Measurements from ENCODE around the gene PACSIN2. TPM values are rescaled to one million over a fixed set of nuclear protein-coding genes. Genes with fewer than 3 reads are reported as not detected.
"Not testable (repeated sequence)": the region's sequence is repeated elsewhere in the genome, so short reads cannot be mapped to it uniquely, and the experiment has no call there.

PACSIN2 gene
- total and polyA plus RNA-seq, 5 experiments from 2014 or later = 21.9 to 44.9 (median 27.8) TPM

DNA sequence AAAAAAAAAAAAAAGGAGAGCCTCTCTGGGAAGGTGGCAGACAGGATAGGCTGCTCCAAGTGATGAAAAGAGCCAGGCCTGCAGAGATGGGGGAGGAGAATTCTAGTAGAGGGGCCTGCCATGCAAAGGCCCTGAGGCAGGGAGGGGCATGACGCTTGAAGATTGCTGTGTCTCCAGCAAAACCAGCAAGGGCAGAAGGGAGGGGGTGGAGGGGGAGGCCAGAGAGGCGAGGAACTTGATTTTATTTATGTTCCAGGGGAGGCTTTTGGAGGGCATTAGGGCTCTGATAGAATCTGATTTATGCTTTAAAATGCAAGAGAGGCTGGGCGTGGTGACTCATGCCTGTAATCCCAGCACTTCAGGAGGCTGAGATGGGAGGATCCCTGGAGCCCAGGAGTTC lies 16.7 kb upstream of the PACSIN2 start:
- Mint-ChIP-seq H3K4me3 (no peak overlapping the region), H3K27me3 (no peaks in the 10 kb centered on the region), H3K36me3 (peaks cover 0 to 2% (median 0%) of the 10 kb centered on the region in 3 donors), H3K9me3 (no peaks in the 10 kb centered on the region), H3K4me1 (peaks cover 2 to 7% (median 6%) of the 10 kb centered on the region in 4 donors), H3K27ac (no peak overlapping the region)
- ATAC-seq (no peak), DNase-seq (no peak)
- POLR2A ChIA-PET = no interaction called here

DNA sequence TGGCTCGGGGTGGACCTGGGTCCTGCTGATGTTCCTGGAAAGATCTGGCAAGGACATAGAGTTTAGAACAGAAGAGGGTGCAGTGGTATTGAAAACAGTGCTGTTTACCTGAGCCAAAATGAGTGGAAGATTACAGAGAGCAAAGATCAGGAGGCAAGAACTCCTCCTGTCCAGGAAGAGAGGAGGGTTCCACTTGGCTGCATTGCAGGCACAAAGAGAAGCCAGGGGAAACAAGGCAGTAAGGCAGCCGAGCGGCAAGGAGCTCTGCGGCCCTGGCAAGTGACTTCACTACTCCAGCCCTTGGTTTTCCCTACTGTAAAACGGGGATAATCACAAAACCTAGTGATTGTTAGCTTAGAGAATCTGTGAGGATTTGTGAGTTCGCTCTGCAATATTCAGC lies 3.7 kb upstream of the PACSIN2 start:
- H3K27me3 Mint-ChIP-seq = no peaks in the 10 kb centered on the region
- H3K27ac Mint-ChIP-seq = no peak overlapping the region
- H3K9me3 Mint-ChIP-seq = no peaks in the 10 kb centered on the region
- DNase-seq = no peak
- H3K36me3 Mint-ChIP-seq = no peaks in the 10 kb centered on the region
- POLR2A ChIA-PET = no interaction called here
- no peak overlapping the region for H3K4me3 Mint-ChIP-seq
- peaks cover 10 to 16% (median 10%) of the 10 kb centered on the region in 4 donors for H3K4me1 Mint-ChIP-seq
- no peak for ATAC-seq

DNA sequence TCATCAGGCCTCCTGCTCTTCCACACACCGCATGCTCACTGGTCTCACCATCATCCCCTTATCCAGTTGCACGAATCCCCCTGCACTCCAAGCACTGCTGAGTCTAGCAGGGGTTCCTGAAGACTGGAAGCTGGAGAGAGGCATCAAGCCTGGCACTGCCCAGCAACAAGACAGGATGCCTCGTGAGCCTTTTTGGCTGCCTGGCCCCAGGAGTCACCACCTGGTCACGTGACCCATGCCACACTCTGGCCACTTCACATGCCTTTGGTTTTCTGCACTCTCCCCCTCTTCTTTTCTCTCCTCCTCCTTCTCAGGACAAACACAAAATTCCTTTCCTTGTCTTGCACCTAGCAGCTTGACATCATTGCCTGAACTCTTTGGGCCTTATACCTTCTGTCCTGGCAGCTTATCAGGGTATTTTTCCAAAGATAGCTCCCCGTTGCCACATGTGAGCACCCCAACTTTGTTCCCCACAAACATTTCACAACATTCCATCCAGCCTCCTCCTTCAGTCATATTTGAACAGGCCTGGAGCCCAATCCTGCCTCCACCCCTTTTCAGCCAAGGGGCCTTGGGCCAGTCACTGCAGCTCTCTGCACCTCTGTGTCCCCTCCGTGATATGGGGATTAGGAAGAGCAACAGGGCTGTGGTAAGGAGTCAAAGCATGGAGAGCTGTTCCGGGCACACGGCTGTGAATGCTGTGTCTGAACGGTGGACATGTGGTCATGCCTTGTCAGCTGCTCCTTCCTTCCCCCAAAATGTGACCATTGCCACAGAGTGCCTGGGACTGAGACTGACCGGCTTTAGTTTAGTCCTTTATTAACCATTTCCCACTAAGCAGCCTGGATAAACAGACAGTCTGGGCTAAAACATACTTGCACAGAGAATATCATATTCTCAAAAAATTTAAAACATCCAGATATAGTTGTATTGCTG lies 2.8 kb upstream of the PACSIN2 start:
- no peak for ATAC-seq
- DNase-seq = no peak
- Mint-ChIP-seq H3K36me3 (no peaks in the 10 kb centered on the region), H3K4me1 (peaks cover 14 to 25% (median 18%) of the 10 kb centered on the region in 4 donors), H3K27ac (peak overlapping the region in 4 of 10 donors; percentile 6 to 31 (median 20)), H3K9me3 (no peaks in the 10 kb centered on the region), H3K27me3 (no peaks in the 10 kb centered on the region), H3K4me3 (peak overlapping the region in 3 of 10 donors; percentile 29 to 37 (median 35))
- POLR2A ChIA-PET = no interaction called here

DNA sequence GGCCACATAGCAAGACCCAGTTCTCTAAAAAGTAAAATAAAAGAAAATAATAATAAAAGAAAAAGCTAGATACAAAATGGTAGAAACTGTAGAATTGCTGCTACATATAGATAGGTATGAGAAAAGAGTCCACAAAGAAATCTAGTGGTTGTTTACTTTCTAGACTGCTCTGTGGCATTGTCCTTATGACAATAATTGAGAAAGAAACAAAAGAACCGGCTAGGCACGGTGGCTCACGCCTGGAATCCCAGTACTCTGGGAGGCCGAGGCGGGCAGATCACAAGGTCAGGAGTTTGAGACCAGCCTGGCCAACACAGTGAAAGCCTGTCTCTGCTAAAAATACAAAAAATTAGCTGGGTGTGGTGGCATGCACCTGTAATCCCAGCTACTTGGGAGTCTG lies 1.2 kb upstream of the PACSIN2 start:
- DNase-seq, ATAC-seq, H3K27me3 Mint-ChIP-seq, H3K9me3 Mint-ChIP-seq, H3K36me3 Mint-ChIP-seq: not testable (repeated sequence)
- peak overlapping the region in 2 of 10 donors; percentile 97 to 98 for H3K27ac Mint-ChIP-seq
- H3K4me3 Mint-ChIP-seq = peak overlapping the region in 9 of 10 donors; percentile 94 to 99 (median 97)
- H3K4me1 Mint-ChIP-seq = peaks cover 17 to 30% (median 28%) of the 10 kb centered on the region in 4 donors
- POLR2A ChIA-PET = interaction anchor here (0.8 to 2.6 kb wide), 2 partner anchors 15 to 95 kb away, joined by 3 to 15 read pairs; no protein-coding TSS in a partner anchor

DNA sequence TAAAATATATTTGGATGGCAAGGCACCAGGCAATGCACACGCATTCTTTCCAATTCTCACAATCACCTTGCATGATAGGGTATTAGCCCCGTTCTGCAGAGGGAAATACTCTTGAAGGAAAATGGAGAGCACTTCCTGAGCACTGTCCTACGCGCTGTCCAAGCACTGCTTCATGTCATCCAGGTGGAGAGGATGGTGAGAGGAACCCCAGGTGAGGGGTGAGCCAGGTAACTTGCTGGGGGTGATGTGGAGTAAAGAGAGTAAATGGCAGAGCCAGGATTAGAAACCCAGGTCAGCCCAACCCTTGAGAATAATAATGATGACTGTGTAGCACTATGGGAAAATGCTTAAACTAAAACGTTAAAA lies 711 bp upstream of the PACSIN2 start:
- no peaks in the 10 kb centered on the region for H3K36me3 Mint-ChIP-seq
- peaks cover 17 to 34% (median 30%) of the 10 kb centered on the region in 4 donors for H3K4me1 Mint-ChIP-seq

DNA sequence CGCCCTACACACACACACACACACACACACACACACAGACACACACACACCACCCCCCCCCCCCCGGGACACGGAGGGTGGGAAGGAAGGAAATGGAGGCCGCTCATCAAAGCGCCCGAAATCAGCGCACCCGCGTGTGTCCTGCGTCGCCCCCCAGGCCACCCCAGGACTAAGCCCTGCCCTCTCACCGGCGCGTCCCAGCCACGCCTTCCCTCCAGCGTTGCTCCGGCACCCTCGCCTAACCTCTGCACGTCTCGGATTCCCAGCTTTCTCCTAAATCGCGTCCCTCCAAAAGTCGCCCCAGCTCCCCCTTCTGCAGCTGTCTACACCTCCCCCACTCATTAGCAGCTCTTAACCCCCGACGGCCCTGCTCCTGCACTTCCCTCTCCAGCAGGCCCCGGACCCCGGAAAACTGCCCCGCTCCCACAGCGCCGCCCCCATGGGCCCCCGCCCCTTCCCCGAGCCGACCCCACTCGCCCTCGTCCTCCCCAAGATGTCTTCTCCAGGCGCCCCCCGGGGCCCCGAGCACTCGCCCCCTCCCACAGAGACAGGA lies 557 bp downstream of the PACSIN2 start:
- no peaks in the 10 kb centered on the region for H3K9me3 Mint-ChIP-seq
- H3K36me3 Mint-ChIP-seq = no peaks in the 10 kb centered on the region
- peak overlapping the region; percentile 81 to 97 (median 94) for H3K27ac Mint-ChIP-seq
- peaks cover 19 to 43% (median 33%) of the 10 kb centered on the region in 4 donors for H3K4me1 Mint-ChIP-seq
- peak in 9 of 10 donors; percentile 8 to 66 (median 43) for DNase-seq
- H3K27me3 Mint-ChIP-seq = no peaks in the 10 kb centered on the region
- ATAC-seq = peak; percentile 16 to 26
- POLR2A ChIA-PET = interaction anchor here (0.7 to 2.6 kb wide), 7 partner anchors 8 to 399 kb away, joined by 3 to 15 read pairs (median 4); partner anchors contain the start of genes ARFGAP3 and POLDIP3
- peak overlapping the region; percentile 93 to 99 (median 96) for H3K4me3 Mint-ChIP-seq

More for the DNA sequence above, 711 bp upstream of the PACSIN2 start:
- H3K9me3 Mint-ChIP-seq = no peaks in the 10 kb centered on the region
- H3K4me3 Mint-ChIP-seq = peak overlapping the region; percentile 91 to 99 (median 96)
- H3K27ac Mint-ChIP-seq = peak overlapping the region; percentile 94 to 99 (median 97)
- peak in 1 of 10 donors; percentile 22 for DNase-seq
- POLR2A ChIA-PET = interaction anchor here (0.7 to 2.6 kb wide), 7 partner anchors 9 to 401 kb away, joined by 3 to 15 read pairs (median 4); partner anchors contain the start of genes BIK and POLDIP3
- no peak for ATAC-seq
- H3K27me3 Mint-ChIP-seq = no peaks in the 10 kb centered on the region

DNA sequence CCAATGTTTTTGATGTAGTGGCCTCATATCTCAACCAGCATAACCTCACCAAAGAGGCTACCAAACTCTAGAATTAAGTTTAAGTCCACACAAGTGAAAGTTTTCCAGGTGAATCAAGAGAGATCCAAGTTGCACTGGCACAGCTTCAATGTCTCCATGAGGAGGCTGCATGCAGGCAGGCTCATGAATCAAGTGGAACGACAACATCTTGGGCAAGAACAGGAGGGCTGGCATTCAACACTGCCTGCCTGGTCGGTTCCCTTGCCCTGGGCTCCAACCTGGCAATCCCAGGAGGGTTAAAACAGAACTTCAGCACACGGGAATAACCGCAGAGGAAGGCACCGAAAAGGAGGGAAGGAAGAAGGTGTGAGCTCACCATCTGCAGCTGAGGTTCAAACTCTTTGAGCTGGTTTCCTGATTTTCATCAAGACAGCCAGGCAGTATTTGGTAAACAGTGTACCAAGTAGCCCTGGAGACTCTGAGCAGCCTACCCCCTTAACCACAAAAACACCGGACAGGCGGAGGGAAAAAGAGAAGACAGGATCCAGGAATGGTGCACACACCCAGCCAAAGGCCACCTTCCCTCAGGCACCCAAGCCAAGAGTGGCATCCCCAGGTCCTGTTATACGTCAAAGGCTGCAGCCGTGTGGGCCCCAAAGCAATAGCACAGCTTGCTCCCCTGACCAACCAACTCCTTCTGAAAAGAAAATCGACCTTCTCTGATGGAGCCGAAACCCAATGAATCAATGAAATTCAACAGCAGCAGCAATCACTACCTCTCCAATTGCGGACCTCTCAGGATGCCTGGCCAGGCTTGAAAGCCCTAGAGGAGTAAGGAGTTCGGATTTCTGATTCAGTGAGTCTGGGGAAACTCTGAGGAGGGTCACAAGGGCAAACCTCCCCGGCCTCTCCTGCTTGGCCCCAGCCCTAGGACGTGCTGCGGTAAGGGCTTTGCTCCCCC lies 1.3 kb downstream of the PACSIN2 start:
- peak overlapping the region; percentile 93 to 99 (median 96) for H3K4me3 Mint-ChIP-seq
- no peaks in the 10 kb centered on the region for H3K27me3 Mint-ChIP-seq
- peaks cover 23 to 50% (median 41%) of the 10 kb centered on the region in 4 donors for H3K4me1 Mint-ChIP-seq
- peak overlapping the region; percentile 85 to 97 (median 94) for H3K27ac Mint-ChIP-seq
- ATAC-seq (peak; percentile 2 to 9), DNase-seq (peak in 2 of 10 donors; percentile 24 to 31)
- no peaks in the 10 kb centered on the region for H3K36me3 Mint-ChIP-seq
- H3K9me3 Mint-ChIP-seq = no peaks in the 10 kb centered on the region
- POLR2A ChIA-PET = interaction anchor here (0.9 to 2.6 kb wide), 5 partner anchors 9 to 398 kb away, joined by 3 to 15 read pairs (median 6); partner anchors contain the start of genes ARFGAP3 and POLDIP3

DNA sequence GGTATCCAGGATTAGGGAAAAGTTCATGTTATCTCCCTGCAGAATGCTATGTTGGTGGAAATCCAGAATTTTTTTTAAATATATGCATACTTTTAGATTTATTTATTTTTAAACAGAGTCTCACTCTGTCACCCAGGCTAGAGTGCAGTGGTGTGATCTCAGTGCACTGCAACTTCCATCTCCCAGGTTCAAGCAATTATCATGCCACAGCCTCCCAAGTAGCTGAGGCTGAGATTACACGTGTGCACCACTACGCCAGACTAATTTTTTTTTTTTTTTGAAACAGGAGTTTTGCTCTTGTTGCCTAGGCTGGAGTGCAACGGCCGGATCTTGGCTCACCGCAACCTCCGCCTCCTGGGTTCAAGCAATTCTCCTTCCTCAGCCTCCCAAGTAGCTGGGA lies 2.6 kb downstream of the PACSIN2 start:
- Mint-ChIP-seq H3K9me3 (no peaks in the 10 kb centered on the region), H3K4me1 (peaks cover 27 to 60% (median 47%) of the 10 kb centered on the region in 4 donors), H3K27me3 (no peaks in the 10 kb centered on the region), H3K4me3 (peak overlapping the region in 3 of 10 donors; percentile 12 to 99 (median 95)), H3K36me3 (no peaks in the 10 kb centered on the region), H3K27ac (no peak overlapping the region)
- DNase-seq = no peak
- ATAC-seq = no peak
- POLR2A ChIA-PET = no interaction called here

DNA sequence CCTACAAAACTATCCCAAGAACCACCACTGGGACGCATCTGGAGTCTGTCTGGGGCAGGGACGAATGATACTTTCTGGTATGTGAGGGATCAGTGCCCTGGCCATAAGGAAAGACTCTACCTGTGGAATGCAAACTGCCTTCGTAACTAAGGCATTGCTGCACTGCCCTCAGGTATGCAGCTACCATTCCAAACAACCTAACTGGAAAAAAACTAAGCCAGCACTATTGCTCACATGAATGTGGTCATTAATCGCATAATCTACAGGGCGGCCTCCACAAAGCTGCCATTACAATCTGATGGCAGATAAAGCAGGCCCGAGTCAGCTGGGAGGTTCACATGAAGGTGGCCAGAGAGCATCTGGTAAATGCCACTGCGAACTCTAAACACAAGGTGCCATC lies 3.9 kb downstream of the PACSIN2 start:
- no peaks in the 10 kb centered on the region for H3K9me3 Mint-ChIP-seq
- POLR2A ChIA-PET = no interaction called here
- H3K36me3 Mint-ChIP-seq = no peaks in the 10 kb centered on the region
- ATAC-seq (no peak), DNase-seq (no peak)
- peak overlapping the region in 2 of 10 donors; percentile 60 to 80 for H3K27ac Mint-ChIP-seq
- peak overlapping the region in 1 of 10 donors; percentile 28 for H3K4me3 Mint-ChIP-seq
- no peaks in the 10 kb centered on the region for H3K27me3 Mint-ChIP-seq
- H3K4me1 Mint-ChIP-seq = peaks cover 32 to 74% (median 58%) of the 10 kb centered on the region in 4 donors

DNA sequence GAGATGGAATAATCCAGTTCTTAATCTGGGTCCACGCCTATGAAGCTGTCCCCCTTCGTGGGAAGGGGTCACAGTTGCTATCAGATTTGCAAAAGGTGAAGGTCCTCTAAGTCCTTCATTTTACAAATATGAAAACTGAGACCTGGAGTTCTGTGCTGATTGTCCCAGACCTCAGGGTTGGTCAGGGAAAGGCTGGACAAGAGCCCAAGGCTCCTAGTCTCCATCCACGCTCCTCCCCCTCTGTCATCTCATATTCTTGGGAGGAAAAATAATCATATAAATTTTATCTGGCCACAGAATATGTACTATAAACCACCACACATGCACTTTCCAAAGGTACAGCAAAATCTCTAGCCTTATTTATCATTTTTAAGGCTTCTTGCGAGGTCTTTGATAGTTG lies 5.5 kb downstream of the PACSIN2 start:
- Mint-ChIP-seq H3K9me3 (no peaks in the 10 kb centered on the region), H3K27me3 (no peaks in the 10 kb centered on the region), H3K4me3 (no peak overlapping the region), H3K27ac (peak overlapping the region in 1 of 10 donors; percentile 29), H3K4me1 (peaks cover 32 to 83% (median 68%) of the 10 kb centered on the region in 4 donors), H3K36me3 (no peaks in the 10 kb centered on the region)
- ATAC-seq (no peak), DNase-seq (no peak)
- POLR2A ChIA-PET = no interaction called here

DNA sequence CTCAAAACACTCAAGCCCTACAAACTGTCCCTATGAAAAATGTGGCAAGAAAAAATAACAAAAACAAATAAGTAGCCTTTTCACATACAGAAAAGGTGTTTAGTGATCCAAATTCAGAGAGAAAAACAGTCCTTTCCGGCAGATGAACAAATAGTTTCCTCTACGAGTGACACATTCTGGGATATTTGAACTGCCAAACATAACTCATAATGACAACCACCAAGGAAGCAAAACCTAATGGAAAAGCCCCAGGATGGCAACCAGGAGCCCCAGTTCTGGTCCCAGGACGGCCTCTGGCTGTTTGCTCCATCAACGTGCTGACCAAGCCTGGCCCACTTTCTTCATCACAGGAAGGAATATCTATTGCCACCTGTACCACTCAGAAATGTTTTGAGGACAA lies 6.0 kb downstream of the PACSIN2 start:
- H3K4me1 Mint-ChIP-seq = peaks cover 35 to 87% (median 70%) of the 10 kb centered on the region in 4 donors
- ATAC-seq (no peak), DNase-seq (no peak)
- POLR2A ChIA-PET = no interaction called here
- H3K27ac Mint-ChIP-seq = peak overlapping the region in 3 of 10 donors; percentile 13 to 38 (median 22)
- no peaks in the 10 kb centered on the region for H3K9me3 Mint-ChIP-seq
- no peaks in the 10 kb centered on the region for H3K36me3 Mint-ChIP-seq
- H3K4me3 Mint-ChIP-seq = no peak overlapping the region
- no peaks in the 10 kb centered on the region for H3K27me3 Mint-ChIP-seq

DNA sequence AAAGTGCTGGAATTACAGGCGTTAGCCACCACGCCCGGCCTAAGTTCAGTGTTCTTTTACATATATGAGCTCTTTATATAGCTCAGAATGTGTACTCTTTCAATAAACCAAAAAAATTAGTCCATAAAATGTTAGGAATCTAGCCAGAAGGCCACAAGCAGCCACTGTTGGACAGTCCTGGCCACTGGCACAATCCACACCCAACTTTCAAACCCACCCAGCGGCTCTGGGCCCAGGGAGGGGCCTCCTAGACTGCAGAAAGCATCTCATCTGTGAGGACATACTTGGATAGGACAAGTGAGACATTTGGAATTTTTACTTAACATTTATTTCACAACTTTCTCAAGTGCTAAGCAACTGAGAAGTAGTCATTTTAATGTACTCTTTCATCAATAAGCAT lies 6.4 kb downstream of the PACSIN2 start:
- no peak for DNase-seq
- no peak overlapping the region for H3K27ac Mint-ChIP-seq
- POLR2A ChIA-PET = no interaction called here
- H3K4me1 Mint-ChIP-seq = peaks cover 36 to 87% (median 70%) of the 10 kb centered on the region in 4 donors
- ATAC-seq = no peak
- H3K27me3 Mint-ChIP-seq = no peaks in the 10 kb centered on the region
- H3K4me3 Mint-ChIP-seq = no peak overlapping the region
- no peaks in the 10 kb centered on the region for H3K9me3 Mint-ChIP-seq
- peaks cover 0 to 2% (median 0%) of the 10 kb centered on the region in 3 donors for H3K36me3 Mint-ChIP-seq
